HG02852 (cell line): ENCODE data around the gene SLIT3.

Experiments
- ATAC-seq: cut with Tn5 transposase; IDR thresholded peaks from one replicate; pipeline ENCODE4 v1.9.1; 2021; ENCODE audit warnings: mild to moderate bottlenecking, moderate library complexity; ENCODE audit not compliant: unreplicated experiment

Gene SLIT3

GRCh38 chr5:169299663-169300467 lies 1.1 kb downstream of the SLIT3 start:
- no peak for ATAC-seq

- no peak for ATAC-seq
Measured at GRCh38 chr5:169299191-169299662, 1.7 kb downstream of the SLIT3 start.

GRCh38 chr5:169298193-169298592 lies 2.7 kb downstream of the SLIT3 start:
- no peak for ATAC-seq

- ATAC-seq, result no peak
Measured at GRCh38 chr5:169296419-169297143, 4.4 kb downstream of the SLIT3 start.

- ATAC-seq, result no peak
Measured at GRCh38 chr5:169295306-169295705, 5.6 kb downstream of the SLIT3 start.

- no peak for ATAC-seq
Measured at GRCh38 chr5:169294621-169295020, 6.3 kb downstream of the SLIT3 start.

GRCh38 chr5:169291877-169292276 lies 9.1 kb downstream of the SLIT3 start:
- ATAC-seq, result no peak

- no peak for ATAC-seq
Measured at GRCh38 chr5:169290895-169291294, 10.0 kb downstream of the SLIT3 start.

GRCh38 chr5:169289520-169289919 lies 11.4 kb downstream of the SLIT3 start:
- no peak for ATAC-seq

GRCh38 chr5:169288066-169288930 lies 12.6 kb downstream of the SLIT3 start:
- no peak for ATAC-seq

GRCh38 chr5:169287529-169287928 lies 13.4 kb downstream of the SLIT3 start:
- no peak for ATAC-seq

- ATAC-seq, result no peak
Measured at GRCh38 chr5:169286572-169287300, 14.2 kb downstream of the SLIT3 start.

GRCh38 chr5:169283887-169284286 lies 17.1 kb downstream of the SLIT3 start:
- ATAC-seq, result no peak

GRCh38 chr5:169281625-169282024 lies 19.3 kb downstream of the SLIT3 start:
- ATAC-seq, result no peak

- no peak for ATAC-seq
Measured at GRCh38 chr5:169280696-169281095, 20.2 kb downstream of the SLIT3 start.

- ATAC-seq, result no peak
Measured at GRCh38 chr5:169280286-169280685, 20.7 kb downstream of the SLIT3 start.

- ATAC-seq, result no peak
Measured at GRCh38 chr5:169279125-169279524, 21.8 kb downstream of the SLIT3 start.

- no peak for ATAC-seq
Measured at GRCh38 chr5:169273881-169274280, 27.1 kb downstream of the SLIT3 start.

GRCh38 chr5:169273451-169273850 lies 27.5 kb downstream of the SLIT3 start:
- ATAC-seq, result no peak

GRCh38 chr5:169272731-169273427 lies 28.1 kb downstream of the SLIT3 start:
- no peak for ATAC-seq
